Measurements from ENCODE around the gene SFTPB.
"Not testable (repeated sequence)": the region's sequence is repeated elsewhere in the genome, so short reads cannot be mapped to it uniquely, and the experiment has no call there.

Gene SFTPB

DNA sequence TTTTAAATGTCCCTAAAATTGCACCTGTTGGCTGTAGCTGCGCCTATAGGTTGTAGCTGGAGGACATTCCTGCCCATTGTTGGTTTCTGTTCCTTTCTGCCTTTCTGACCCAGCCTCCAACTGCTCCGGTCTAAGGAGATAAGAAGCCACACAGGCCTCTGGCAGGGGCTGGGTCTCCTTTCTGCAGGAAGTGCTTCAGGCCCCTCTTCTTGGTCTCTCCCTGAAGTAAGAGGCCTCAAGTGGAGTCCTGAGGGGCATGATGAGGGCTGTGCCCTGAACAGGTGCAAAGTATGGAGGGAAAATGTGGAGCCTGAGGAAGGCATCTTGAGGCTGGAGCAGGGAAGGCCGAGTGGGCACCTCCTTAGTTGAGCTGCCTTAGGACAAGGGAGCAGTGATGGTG is 10.4 kb upstream of the SFTPB start:
- DNase-seq (ENCODE audit: insufficient read length, low spot score) (no peak), FAIRE-seq (no peak)
- no peak for TF ChIP-seq POLR2A (IDR thresholded peaks at IDR 0.05; ENCODE audit: low read depth, low read length)

DNA sequence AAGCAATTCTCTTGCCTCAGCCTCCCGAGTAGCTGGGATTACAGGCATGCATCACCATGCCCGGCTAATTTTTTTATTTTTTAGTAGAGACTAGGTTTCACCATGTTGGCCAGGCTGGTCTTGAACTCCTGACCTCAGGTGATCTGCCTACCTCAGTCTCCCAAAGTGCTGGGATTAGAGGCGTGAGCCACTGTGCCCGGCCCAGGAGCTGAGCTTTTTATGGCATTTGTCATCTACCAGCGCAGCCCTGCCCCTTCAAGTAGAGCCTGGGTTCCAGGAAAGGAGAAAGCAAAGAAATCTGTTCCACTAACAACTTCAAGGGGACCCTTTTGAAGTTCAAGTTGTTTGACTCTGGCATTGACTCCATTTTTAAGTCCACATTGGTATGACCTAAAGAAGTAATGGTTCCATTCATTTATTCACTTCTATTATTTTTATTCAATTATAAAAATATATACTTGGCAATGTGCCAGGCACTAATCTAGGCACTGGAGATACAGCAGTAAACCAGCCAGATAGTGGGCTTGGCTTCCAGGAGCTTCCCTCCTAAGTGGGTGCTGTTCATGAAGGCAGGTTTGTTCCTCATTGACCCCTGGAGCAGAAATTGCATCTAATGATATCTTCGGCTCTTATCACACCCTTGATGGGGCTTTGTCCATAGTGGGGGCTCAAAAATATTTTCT is 8.0 kb upstream of the SFTPB start:
- FAIRE-seq, result no peak
- DNase-seq (ENCODE audit: insufficient read length, low spot score), result no peak
- no peak for TF ChIP-seq POLR2A (IDR thresholded peaks at IDR 0.05; ENCODE audit: low read depth, low read length)

GRCh38 chr2:85675427-85675826 is 7.4 kb upstream of the SFTPB start:
- FAIRE-seq (no peak), DNase-seq (ENCODE audit: insufficient read length, low spot score) (no peak)
- no peak for TF ChIP-seq POLR2A (IDR thresholded peaks at IDR 0.05; ENCODE audit: low read depth, low read length)

- DNase-seq (ENCODE audit: insufficient read length, low spot score) (no peak), FAIRE-seq (no peak)
- TF ChIP-seq POLR2A (IDR thresholded peaks at IDR 0.05; ENCODE audit: low read depth, low read length), result no peak
Measured at GRCh38 chr2:85674417-85674816, 6.4 kb upstream of the SFTPB start.

DNA sequence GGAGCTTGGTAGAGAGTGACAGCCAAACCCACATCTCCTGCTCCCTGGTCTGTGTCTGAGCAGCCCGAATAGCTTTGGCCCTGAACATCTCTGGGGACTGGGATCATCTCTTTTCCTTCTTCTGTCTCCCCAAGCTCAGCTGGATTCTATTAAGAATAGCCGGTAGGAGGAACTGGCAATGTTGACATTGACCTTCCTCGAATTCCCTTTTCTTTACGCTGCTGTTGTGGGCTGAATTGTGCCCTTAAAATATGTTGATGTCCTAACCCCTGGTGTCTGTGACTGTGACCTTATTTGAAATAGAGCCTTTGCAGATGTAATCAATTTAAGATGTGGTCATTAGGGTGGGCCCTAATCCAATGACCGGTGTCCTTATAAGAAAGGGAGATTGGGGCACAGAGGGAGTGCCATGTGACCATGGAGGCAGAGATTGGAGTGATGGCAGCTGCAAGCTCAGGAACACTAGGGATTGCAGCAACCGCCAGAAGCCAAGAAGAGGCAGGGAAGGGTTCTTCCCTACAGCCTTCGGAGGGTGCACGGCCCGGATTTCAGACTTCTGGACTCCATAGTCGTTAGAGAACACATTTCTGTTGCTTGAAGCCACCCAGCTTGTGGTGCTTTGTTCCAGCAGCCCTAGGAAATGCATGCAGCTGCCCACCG is 5.8 kb upstream of the SFTPB start:
- no peak for TF ChIP-seq POLR2A (IDR thresholded peaks at IDR 0.05; ENCODE audit: low read depth, low read length)
- no peak for FAIRE-seq
- DNase-seq (ENCODE audit: insufficient read length, low spot score), result no peak

DNA sequence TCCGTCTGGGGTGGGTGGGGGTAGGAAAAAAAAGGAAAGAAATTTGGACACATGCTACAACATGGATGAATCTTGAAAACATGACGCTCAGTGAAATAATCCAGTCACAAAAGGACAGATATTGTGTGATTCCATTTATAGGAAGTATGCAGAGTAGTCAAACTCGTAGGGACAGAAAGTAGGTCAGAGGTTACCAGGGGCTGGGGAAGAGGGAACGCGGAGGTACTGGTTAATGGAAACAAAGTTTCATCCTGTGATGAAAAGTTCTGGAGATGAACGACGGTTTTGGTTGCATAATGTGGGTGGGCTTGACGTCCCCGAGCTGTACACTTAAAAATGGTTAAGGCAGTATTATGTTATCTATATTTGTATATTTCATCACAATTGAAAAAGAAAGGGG is 4.5 kb upstream of the SFTPB start:
- DNase-seq (ENCODE audit: insufficient read length, low spot score) (no peak), FAIRE-seq (no peak)
- TF ChIP-seq POLR2A (IDR thresholded peaks at IDR 0.05; ENCODE audit: low read depth, low read length), result no peak

DNA sequence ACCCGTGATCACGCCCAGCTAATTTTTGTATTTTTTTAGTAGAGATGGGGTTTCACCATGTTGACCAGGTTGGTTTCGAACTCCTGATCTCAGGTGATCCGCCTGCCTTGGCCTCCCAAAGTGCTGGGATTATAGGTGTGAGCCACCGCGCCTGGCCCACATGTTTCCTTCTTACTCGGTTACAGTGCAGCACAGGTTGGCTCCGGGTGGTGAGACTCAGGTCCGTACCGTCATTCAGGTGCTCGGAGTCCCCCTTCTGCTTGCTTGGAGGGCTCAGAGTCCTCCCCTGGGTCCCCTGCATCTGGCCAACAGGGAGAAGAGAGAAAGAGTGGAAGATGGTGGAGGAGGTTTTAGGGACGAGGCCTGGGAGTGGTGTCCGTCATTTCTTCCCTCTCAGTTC is 2.4 kb upstream of the SFTPB start:
- DNase-seq (ENCODE audit: insufficient read length, low spot score); FAIRE-seq: not testable (repeated sequence)

GRCh38 chr2:85669549-85669948 is 1.6 kb upstream of the SFTPB start:
- no peak for FAIRE-seq
- DNase-seq (ENCODE audit: insufficient read length, low spot score), result no peak

DNA sequence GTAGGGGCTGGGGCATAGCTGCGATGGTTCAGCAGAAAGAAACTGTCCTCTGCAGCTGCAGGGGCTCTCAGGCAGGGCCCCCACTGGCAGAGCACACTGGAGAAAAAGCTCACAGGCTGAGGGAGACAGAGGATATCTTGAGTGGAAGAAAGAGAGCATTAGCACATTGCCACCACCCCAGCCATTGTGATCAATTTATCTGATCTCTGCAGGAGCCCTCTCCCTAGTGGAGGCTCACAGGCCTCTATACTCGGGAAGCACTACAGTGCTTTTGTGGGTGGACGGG is 801 bp upstream of the SFTPB start:
- FAIRE-seq (no peak), DNase-seq (ENCODE audit: insufficient read length, low spot score) (no peak)
- TF ChIP-seq POLR2A (IDR thresholded peaks at IDR 0.05; ENCODE audit: low read depth, low read length), result no peak

More at GRCh38 chr2:85669549-85669948, 1.6 kb upstream of the SFTPB start:
- no peak for TF ChIP-seq POLR2A (IDR thresholded peaks at IDR 0.05; ENCODE audit: low read depth, low read length)

- DNase-seq (ENCODE audit: insufficient read length, low spot score), result no peak
- no peak for TF ChIP-seq POLR2A (IDR thresholded peaks at IDR 0.05; ENCODE audit: low read depth, low read length)
- no peak for FAIRE-seq
Measured at GRCh38 chr2:85667561-85668008, 414 bp downstream of the SFTPB start.

DNA sequence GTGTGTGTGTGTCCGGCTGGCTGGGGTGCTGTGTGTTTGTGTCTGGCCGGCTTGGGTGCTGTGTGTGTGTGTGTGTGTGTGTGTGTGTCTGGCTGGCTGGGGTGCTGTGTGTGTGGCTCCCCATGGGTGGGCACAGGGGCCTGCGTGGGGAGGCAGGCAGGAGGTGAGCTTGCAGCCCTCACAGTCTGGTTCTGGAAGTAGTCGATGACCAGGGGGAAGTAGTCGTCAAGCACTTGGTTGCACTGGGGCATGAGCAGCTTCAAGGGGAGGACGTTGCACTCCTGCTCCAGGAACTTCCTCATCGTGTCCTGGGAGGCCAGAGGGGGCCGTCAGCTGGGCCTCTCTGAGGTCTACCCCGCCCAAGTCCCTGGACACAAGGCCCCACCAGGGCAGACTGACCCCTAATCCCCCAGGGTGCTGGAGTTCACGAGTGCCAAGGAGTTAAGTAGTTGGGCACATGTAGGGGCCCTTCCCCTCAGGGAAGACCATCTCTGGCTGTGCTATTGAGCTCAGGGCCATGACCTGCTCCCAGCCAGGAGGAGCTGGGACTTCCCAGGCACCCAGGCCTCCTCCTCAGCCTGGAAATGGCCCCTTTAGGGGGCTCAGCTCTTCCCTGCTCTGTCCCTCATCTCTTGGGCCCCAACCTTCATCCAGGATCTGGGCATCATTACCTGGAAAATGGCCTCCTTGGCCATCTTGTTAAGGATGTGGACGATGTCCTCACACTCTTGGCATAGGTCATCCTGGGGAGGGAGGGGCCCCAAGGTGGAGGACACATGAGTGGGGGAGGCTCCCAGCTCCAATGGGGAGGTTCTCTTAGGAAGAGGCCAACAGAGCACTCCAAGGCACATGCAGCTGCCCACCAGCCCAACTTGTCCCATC is 1.3 kb downstream of the SFTPB start:
- no peak for FAIRE-seq
- DNase-seq (ENCODE audit: insufficient read length, low spot score), result no peak
- TF ChIP-seq POLR2A (IDR thresholded peaks at IDR 0.05; ENCODE audit: low read depth, low read length), result no peak

GRCh38 chr2:85666016-85666415 is 2.0 kb downstream of the SFTPB start:
- TF ChIP-seq POLR2A (IDR thresholded peaks at IDR 0.05; ENCODE audit: low read depth, low read length), result no peak
- FAIRE-seq (no peak), DNase-seq (ENCODE audit: insufficient read length, low spot score) (no peak)

DNA sequence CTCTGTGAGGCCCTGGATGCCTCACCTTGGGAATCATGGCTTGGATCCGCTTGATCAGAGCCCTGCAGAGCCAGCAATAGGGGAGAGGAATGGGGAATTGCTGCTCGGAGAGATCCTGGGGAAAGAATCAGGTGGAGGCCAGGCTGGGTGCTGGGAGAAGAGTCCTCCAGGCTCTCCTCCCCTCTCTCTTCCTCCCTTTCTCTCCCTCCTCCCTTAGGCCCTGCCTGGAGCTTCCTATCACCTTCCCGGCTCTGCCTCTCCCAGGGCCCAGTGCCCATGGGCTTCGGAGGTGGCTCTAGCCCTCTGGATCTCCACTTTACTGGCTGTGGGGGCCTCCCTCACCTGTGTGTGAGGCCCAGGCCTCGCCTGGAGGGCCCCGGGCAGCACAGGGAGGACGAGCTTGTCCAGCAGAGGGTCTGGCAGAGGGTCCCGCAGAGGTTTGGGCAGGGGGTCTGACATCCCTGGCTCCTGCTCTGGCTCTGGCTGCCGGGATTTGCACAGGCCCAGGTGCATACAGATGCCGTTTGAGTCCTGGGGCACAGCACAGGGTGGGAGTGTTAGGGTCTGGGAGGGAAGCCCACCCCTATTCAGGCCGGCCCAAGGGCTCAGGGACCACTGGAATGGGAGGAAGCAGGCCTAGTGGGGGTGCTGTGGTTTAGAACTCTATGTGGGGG is 2.6 kb downstream of the SFTPB start:
- DNase-seq (ENCODE audit: insufficient read length, low spot score) (no peak), FAIRE-seq (no peak)
- TF ChIP-seq POLR2A (IDR thresholded peaks at IDR 0.05; ENCODE audit: low read depth, low read length), result no peak

All from H54 (cell line).